HepG2 (cell line): Measurements from ENCODE around the gene EMILIN1. TPM values are rescaled to one million over a fixed set of nuclear protein-coding genes. Genes with fewer than 3 reads are reported as not detected.

Experiments used
- ATAC-seq: fragments of 200-7000 bp; cut with Tn5 transposase; 3 replicates; pipeline ENCODE4 v1.9.1; 2020; ENCODE audit warnings: mild to moderate bottlenecking, moderate library complexity
- BruUV-seq: library from RNA; stranded (reverse); fragments of 400-500 nt; replicated peaks from 2 replicates; lab custom pipeline; 2021; lab: Mats Ljungman, UMichigan
- CTCF ChIA-PET: fragments of 300-600 bp; formaldehyde crosslinking; extraction: SDS; loops from one replicate; lab custom pipeline; 2021; ENCODE audit warnings: low total read pairs, inconsistent platforms, low intra/inter-chr PET ratio; lab: Yijun Ruan, JAX
- POLR2A ChIA-PET: fragments of 350-600 bp; sonication (Branson Sonifier 250); formaldehyde crosslinking; loops from one replicate; lab custom pipeline; 2020; ENCODE audit warnings: antibody characterized with exemption, inconsistent platforms; lab: Yijun Ruan, JAX
- DNase-seq: peaks from one replicate; pipeline ENCODE4 v3.0.0-alpha.2; 2015; ENCODE audit warnings: low spot score
- FAIRE-seq: peaks from 3 replicates; lab custom pipeline; 2011; peaks lifted over from hg19 to GRCh38; lab: Jason Lieb, UNC
- H2AFZ ChIP-seq: one replicate; pipeline ENCODE4 v1.6.1; 2011; ENCODE audit warnings: low read length, inconsistent platforms
- H3K27ac ChIP-seq: fragments of 300-600 bp; 3 replicates; pipeline ENCODE4 v1.8.0; 2011; ENCODE audit warnings: mixed run types, mild to moderate bottlenecking, mixed read lengths, low read length, inconsistent platforms; ENCODE audit not compliant: insufficient read depth; ENCODE audit errors: extremely low read length
- H3K27me3 ChIP-seq, 2 experiments: fragments of 200-600 bp in 1 of 2; 2 replicates in 1 of 2; 3 replicates in 1 of 2; pipeline versions ENCODE4 v1.6.0 to v1.8.0; 2011; ENCODE audit warnings: low read length in 2 of 2, mild to moderate bottlenecking in 2 of 2, moderate library complexity in 2 of 2, inconsistent platforms in 1 of 2; ENCODE audit not compliant: insufficient read depth in 2 of 2, control insufficient read depth in 1 of 2
- H3K36me3 ChIP-seq, 2 experiments: fragments of 200-600 bp in 1 of 2; replicated peaks in 1 of 2; 2 replicates in 1 of 2; 3 replicates in 1 of 2; pipeline versions ENCODE4 v1.5.1 to v1.8.0; 2011; ENCODE audit warnings: low read length in 2 of 2, inconsistent platforms in 1 of 2; ENCODE audit not compliant: insufficient read depth in 2 of 2, control insufficient read depth in 1 of 2
- H3K4me1 ChIP-seq: 2 replicates; pipeline ENCODE4 v1.5.1; 2012; ENCODE audit warnings: low read length, inconsistent platforms; ENCODE audit not compliant: insufficient read depth
- H3K4me2 ChIP-seq: 2 replicates; pipeline ENCODE4 v1.6.0; 2011; ENCODE audit warnings: low read depth, low read length, inconsistent platforms
- H3K4me3 ChIP-seq, 3 experiments: fragments of 200-600 bp in 1 of 3; sonication (generic), shearing (Covaris generic) in 1 of 3; replicated peaks in 1 of 3; 2 replicates each; pipeline ENCODE4 v1.5.1; 2011 to 2016; ENCODE audit warnings: low read length in 3 of 3, inconsistent platforms in 2 of 3, low read depth in 2 of 3, mild to moderate bottlenecking in 2 of 3, control low read depth in 1 of 3, mixed read lengths in 1 of 3; ENCODE audit not compliant: insufficient read depth in 1 of 3
- H3K79me2 ChIP-seq: one replicate; pipeline ENCODE4 v1.6.1; 2011; ENCODE audit warnings: low read length, inconsistent platforms; ENCODE audit not compliant: insufficient read depth
- H3K9ac ChIP-seq: 2 replicates; pipeline ENCODE4 v1.6.0; 2011; ENCODE audit warnings: mild to moderate bottlenecking, low read depth, low read length, inconsistent platforms; ENCODE audit not compliant: insufficient read depth
- H3K9me3 ChIP-seq: 2 replicates; pipeline ENCODE4 v1.5.1; 2012; ENCODE audit warnings: mild to moderate bottlenecking, low read length
- H4K20me1 ChIP-seq: 2 replicates; pipeline ENCODE4 v1.6.0; 2011; ENCODE audit warnings: inconsistent platforms, mild to moderate bottlenecking, low read length, moderate library complexity; ENCODE audit not compliant: insufficient read depth
- ATF2 ChIP-seq: sonication (generic); formaldehyde crosslinking; IDR thresholded peaks from 2 replicates; pipeline ENCODE4 v1.4.0; 2020; ENCODE audit warnings: missing genetic modification reagents
- ETS1 ChIP-seq: sonication (generic); formaldehyde crosslinking; IDR thresholded peaks from 2 replicates; pipeline ENCODE4 v1.4.0; 2020; ENCODE audit warnings: missing genetic modification reagents
- KAT7 ChIP-seq: IDR thresholded peaks from 2 replicates; pipeline ENCODE4 v1.6.1; 2018; ENCODE audit warnings: borderline replicate concordance, missing compliant biosample characterization
- MAX ChIP-seq: IDR thresholded peaks from 2 replicates; pipeline ENCODE4 v1.6.1; 2012; ENCODE audit warnings: inconsistent platforms
- MEIS2 ChIP-seq: sonication (generic); formaldehyde crosslinking; IDR thresholded peaks from 2 replicates; pipeline ENCODE4 v1.9.0; 2021; ENCODE audit warnings: mild to moderate bottlenecking, missing genetic modification reagents
- MTF1 ChIP-seq: sonication (generic); formaldehyde crosslinking; IDR thresholded peaks from 2 replicates; pipeline ENCODE4 v1.5.0; 2020; ENCODE audit warnings: missing genetic modification reagents
- NPAS2 ChIP-seq: sonication (generic); formaldehyde crosslinking; IDR thresholded peaks from 2 replicates; pipeline ENCODE4 v1.8.0; 2022; ENCODE audit warnings: mild to moderate bottlenecking, missing genetic modification reagents, borderline replicate concordance
- RAD21 ChIP-seq: fragments of 450-650 bp; formaldehyde crosslinking; IDR thresholded peaks from 2 replicates; pipeline ENCODE4 v1.5.0; 2020; ENCODE audit warnings: mild to moderate bottlenecking
- SPEN ChIP-seq: sonication (generic); formaldehyde crosslinking; IDR thresholded peaks from 2 replicates; pipeline ENCODE4 v1.5.1; 2020; ENCODE audit warnings: low read depth, mild to moderate bottlenecking, missing genetic modification reagents
- STAG1 ChIP-seq: sonication (generic); formaldehyde crosslinking; IDR thresholded peaks from 2 replicates; pipeline ENCODE4 v1.4.0; 2020; ENCODE audit warnings: missing genetic modification reagents
- ZBTB34 ChIP-seq: sonication (generic); formaldehyde crosslinking; IDR thresholded peaks from 2 replicates; pipeline ENCODE4 v1.8.0; 2022; ENCODE audit warnings: mild to moderate bottlenecking, missing genetic modification reagents
- ZBTB49 ChIP-seq: sonication (generic); formaldehyde crosslinking; IDR thresholded peaks from 2 replicates; pipeline ENCODE4 v1.4.0; 2020; ENCODE audit warnings: missing genetic modification reagents, borderline replicate concordance
- ZNF12 ChIP-seq: sonication (generic); formaldehyde crosslinking; IDR thresholded peaks from 2 replicates; pipeline ENCODE4 v1.5.0; 2020; ENCODE audit warnings: missing genetic modification reagents
- ZNF572 ChIP-seq: sonication (generic); formaldehyde crosslinking; IDR thresholded peaks from 2 replicates; pipeline ENCODE4 v1.5.1; 2020; ENCODE audit warnings: mild to moderate bottlenecking, missing genetic modification reagents
- ZNF850 ChIP-seq: sonication (generic); formaldehyde crosslinking; conservative IDR thresholded peaks from 2 replicates; pipeline ENCODE4 v1.9.0; 2021; ENCODE audit warnings: mild to moderate bottlenecking, missing genetic modification reagents
- WGBS: methylation state at CpG from one replicate; pipeline ENCODE4 v1.1.6; 2017; ENCODE audit warnings: low lambda C conversion rate; 5-methylcytosine and 5-hydroxymethylcytosine counted together
- in situ Hi-C: cut with HindIII; loops from 2 replicates; pipeline ENCODE4 v1.10.0; 2017; ENCODE audit warnings: low pct_unique_long_range_greater_than_20kb; ENCODE audit not compliant: extremely low pct_ligation_motif_present
- intact Hi-C: fragments of 100-400 bp; cut with micrococcal nuclease; formaldehyde crosslinking; loops from one replicate; pipeline ENCODE4 v1.10.0; 2022; ENCODE audit not compliant: unreplicated experiment
- polyA plus RNA-seq, 8 experiments: library from polyadenylated mRNA; depleted of rRNA in 3 of 8; stranded (reverse) in 7 of 8; unstranded in 1 of 8; fragments of >200 nt; fragmentation: Illumina TruSeq in 4 of 8; extraction: Trizol in 4 of 8; gene quantifications; 2 replicates each; pipeline versions ENCODE4 v1.2.1 to v1.2.3, GENCODE V29; 2011 to 2016; ENCODE audit warnings: low read depth in 4 of 8, missing spikeins in 1 of 8, mixed read lengths in 1 of 8; ENCODE audit not compliant: insufficient read depth in 1 of 8
- total RNA-seq, 5 experiments: library from RNA; depleted of rRNA; stranded (reverse); fragments of >200 nt; fragmentation: Illumina TruSeq; extraction: Trizol; gene quantifications; 2 replicates each; pipeline ENCODE4 v1.2.3, GENCODE V29; 2016; ENCODE audit warnings: low read depth in 1 of 5

Gene EMILIN1
- total and polyA plus RNA-seq, 2 of the 13 experiments (the other 11 are each of a cell fraction or from before 2014, with no cell fraction given) = 8.1 to 9.7 TPM

- BruUV-seq = no TSS peak
- H3K9ac ChIP-seq = peak overlapping the region; percentile 63
- FAIRE-seq (no peak), ATAC-seq (peak; percentile 6), DNase-seq (no peak)
- H3K9me3 ChIP-seq = no peaks in the 10 kb centered on the region
- in situ Hi-C loops = no loop called here
- H3K4me2 ChIP-seq = peak overlapping the region; percentile 84
- H4K20me1 ChIP-seq = no peaks in the 10 kb centered on the region
- 52% methylated on average over 20 of the region's 38 CpGs for WGBS
- ChIA-PET CTCF (interaction anchor here (1.3 to 2.0 kb wide), 3 partner anchors 13 to 106 kb away, joined by 3 to 9 read pairs (median 6); no protein-coding TSS in a partner anchor), POLR2A (interaction anchor here (0.6 to 9.2 kb wide), 6 partner anchors 10 to 126 kb away, joined by 3 to 106 read pairs (median 11); partner anchors contain the start of genes ABHD1, AGBL5, OST4 and PREB)
- no peaks in the 10 kb centered on the region for H3K27me3 ChIP-seq
- H3K36me3 ChIP-seq = no peaks in the 10 kb centered on the region; a peak in 3 of 5 replicates
- H2AFZ ChIP-seq = no peak overlapping the region
- peaks cover 74% of the 10 kb centered on the region for H3K4me1 ChIP-seq
- peaks cover 36% of the 10 kb centered on the region for H3K79me2 ChIP-seq
- intact Hi-C loops = loop anchor here (1.0 to 10.0 kb wide), 4 partner anchors 35 to 1162 kb away; partner anchors contain the start of gene TMEM214
- H3K27ac ChIP-seq = peak overlapping the region; percentile 65
- H3K4me3 ChIP-seq = peak overlapping the region; percentile 51 to 77 (median 53)
- TF ChIP-seq STAG1 (CRISPR knock-in tag) (peak; percentile 71), ZNF572 (CRISPR knock-in tag) (no peak), MTF1 (CRISPR knock-in tag) (no peak), RAD21 (CRISPR knock-in tag) (no peak), ZNF12 (CRISPR knock-in tag) (no peak), ATF2 (CRISPR knock-in tag) (no peak), MAX (peak; percentile 50; the same call in 1 of the 2 replicates), ZBTB49 (CRISPR knock-in tag) (no peak; the same call in 1 of the 2 replicates), KAT7 (no peak), MEIS2 (CRISPR knock-in tag) (no peak), SPEN (peak; percentile 62; the same call in 1 of the 2 replicates), NPAS2 (CRISPR knock-in tag) (no peak), ZBTB34 (CRISPR knock-in tag) (no peak), ZNF850 (CRISPR knock-in tag) (no peak), ETS1 (CRISPR knock-in tag) (no peak)
Observed at GRCh38 chr2:27085673-27086089, 7.3 kb downstream of the EMILIN1 start.
